ENCODE data around the gene DPY30.
"Not testable (repeated sequence)": the region's sequence is repeated elsewhere in the genome, so short reads cannot be mapped to it uniquely, and the experiment has no call there.

Gene DPY30

DNA sequence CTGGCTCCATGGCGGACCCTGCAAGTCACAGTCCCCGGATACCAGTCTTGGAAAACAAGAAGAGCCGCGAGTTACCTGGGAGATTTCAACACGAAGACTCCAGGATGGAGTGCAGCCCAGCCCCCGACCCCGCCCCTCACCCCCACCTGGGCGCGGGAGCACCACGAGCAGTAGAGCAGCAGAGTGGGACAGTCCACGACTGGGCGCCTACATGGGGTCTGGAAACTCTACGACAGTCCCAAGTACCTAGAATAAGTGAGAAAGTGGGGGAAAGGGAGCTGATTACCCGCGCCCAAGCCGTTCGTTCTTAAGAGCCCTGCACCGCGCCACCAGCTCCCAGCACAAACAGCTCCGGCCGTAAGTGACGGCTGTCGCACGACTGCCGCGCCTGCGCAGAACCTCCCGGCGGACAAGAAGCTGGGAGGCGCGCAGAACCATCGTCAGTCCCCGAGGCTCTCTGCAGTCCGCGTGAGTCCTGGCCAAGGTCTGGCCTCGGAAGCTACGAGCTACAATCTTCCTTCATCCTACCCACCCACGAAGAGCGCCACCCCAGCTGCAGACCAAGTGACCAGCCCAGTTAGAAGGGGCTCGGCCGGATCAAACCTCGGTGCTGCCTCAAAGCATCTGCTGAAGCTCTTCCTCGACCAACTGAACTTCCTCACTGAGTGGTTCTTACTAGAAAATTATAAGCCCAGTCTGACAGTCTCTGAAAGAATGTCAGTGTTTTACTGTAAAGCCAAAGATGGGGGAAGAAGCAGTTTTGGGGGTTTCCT lies at the start of gene DPY30:
DPY30 (minus strand) TSS at position 359 of the 773 bp plus-strand sequence; CDS start at position 10, 349 bp downstream.
- peak; percentile 82 to 85 for DNase-seq (ENCODE audit: low read depth in 2 of 2)

DNA sequence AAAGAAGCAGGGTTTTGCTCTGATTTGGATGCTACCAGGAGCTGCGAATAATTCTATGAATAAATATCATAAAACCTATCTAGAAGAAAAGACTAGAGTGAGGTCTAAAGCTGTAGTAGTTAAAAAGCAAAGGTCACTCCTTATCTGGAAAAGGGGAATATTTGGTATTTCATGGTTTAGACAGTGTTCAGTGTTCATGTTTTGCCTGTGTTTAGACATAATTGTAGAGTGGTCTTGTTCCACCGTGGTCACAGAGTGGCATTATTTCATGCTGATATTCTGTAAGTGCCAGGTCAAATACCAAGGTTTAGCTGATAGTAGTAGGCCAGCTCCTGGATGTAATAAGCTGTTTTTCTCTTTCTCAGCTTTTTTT lies 34.5 kb upstream of the DPY30 start:
- DNase-seq (ENCODE audit: low read depth in 2 of 2), result no peak

DNA sequence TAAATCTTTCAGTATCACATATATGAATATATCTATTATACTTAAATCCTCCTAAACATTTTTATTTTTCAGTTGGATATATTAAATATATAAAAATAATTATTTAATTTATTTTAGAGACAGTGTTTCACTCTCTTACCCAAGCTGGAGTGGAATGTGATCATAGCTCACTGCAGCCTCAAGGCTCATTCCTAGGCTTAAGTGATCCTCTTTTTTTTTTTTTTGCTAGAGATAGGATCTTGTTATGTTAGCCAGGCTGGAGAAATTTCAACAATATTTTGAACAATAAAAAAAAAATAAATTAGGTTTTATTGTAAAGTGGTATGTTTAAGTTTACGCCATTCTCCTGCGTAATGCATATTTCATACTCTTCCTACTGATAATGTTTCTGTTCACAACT lies 27.9 kb upstream of the DPY30 start:
- no peak for DNase-seq (ENCODE audit: low read depth in 2 of 2)

DNA sequence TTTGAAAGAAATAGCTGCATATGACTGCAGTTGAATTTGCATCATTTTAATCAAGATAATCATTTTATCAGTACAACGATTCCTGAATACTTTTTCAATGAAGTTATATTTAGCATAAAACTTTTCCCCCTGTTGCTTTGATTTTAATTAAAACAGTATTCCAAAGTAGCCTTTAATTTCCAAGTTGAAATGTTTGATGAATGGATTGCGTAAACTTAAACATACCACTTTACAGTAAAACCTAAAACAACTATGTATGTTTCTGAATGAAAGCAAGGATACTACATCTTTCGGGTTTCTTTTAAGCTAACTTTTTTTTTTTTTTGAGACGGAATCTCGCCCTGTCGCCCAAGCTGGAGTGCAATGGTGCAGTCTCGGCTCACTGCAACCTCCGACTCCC lies 25.1 kb upstream of the DPY30 start:
- DNase-seq (ENCODE audit: low read depth in 2 of 2), result no peak

DNA sequence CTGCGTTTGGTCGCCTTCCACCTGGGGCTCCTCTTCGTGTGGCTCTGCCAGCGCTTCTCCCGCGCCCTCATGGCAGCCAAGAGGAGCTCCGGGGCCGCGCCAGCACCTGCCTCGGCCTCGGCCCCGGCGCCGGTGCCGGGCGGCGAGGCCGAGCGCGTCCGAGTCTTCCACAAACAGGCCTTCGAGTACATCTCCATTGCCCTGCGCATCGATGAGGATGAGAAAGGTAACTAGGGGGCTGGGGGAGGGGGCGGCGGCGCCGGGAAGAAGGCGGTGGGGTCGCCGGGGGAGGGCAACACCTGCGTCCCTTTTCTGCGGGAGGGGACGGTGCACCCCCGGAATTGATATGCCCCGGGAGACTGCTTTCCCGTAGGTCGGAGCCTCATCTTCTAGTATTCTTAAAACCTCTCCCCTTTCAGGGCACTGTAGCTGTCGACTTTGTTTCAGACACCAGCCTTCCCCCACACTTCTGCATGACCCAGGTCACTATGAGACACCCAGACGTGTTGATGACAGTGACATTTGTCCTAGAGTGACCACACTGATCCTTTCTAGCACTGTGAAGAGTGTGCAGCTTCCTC lies 24.5 kb upstream of the DPY30 start:
- no peak for DNase-seq (ENCODE audit: low read depth in 2 of 2)

DNA sequence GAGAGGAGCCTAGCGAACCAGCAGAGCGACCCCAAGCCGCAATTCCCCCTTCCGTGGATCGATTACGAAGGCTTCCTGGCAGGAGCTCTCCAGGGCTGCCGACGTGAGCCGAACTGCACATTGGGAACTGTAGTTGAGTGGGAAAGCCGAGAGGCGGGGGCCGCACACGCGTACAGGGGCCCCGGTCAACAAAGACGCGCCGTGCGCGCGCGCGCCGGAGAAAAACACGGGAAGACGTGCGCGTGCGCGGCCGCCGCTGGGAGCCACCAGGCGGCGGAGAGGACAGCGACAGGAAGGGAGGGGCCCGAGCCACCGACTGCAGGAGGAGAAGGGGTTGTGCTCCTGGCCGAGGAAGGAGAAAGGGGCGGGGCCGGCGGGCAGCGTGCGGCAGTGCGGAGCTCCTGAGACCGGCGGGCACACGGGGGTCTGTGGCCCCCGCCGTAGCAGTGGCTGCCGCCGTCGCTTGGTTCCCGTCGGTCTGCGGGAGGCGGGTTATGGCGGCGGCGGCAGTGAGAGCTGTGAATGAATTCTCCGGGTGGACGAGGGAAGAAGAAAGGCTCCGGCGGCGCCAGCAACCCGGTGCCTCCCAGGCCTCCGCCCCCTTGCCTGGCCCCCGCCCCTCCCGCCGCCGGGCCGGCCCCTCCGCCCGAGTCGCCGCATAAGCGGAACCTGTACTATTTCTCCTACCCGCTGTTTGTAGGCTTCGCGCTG lies 23.9 kb upstream of the DPY30 start, which contains the start of gene SPAST:
SPAST (plus strand) TSS at position 247 of the 711 bp plus-strand sequence; CDS start at position 523, 276 bp downstream.
- DNase-seq (ENCODE audit: low read depth in 2 of 2), result peak; percentile 92 to 97

DNA sequence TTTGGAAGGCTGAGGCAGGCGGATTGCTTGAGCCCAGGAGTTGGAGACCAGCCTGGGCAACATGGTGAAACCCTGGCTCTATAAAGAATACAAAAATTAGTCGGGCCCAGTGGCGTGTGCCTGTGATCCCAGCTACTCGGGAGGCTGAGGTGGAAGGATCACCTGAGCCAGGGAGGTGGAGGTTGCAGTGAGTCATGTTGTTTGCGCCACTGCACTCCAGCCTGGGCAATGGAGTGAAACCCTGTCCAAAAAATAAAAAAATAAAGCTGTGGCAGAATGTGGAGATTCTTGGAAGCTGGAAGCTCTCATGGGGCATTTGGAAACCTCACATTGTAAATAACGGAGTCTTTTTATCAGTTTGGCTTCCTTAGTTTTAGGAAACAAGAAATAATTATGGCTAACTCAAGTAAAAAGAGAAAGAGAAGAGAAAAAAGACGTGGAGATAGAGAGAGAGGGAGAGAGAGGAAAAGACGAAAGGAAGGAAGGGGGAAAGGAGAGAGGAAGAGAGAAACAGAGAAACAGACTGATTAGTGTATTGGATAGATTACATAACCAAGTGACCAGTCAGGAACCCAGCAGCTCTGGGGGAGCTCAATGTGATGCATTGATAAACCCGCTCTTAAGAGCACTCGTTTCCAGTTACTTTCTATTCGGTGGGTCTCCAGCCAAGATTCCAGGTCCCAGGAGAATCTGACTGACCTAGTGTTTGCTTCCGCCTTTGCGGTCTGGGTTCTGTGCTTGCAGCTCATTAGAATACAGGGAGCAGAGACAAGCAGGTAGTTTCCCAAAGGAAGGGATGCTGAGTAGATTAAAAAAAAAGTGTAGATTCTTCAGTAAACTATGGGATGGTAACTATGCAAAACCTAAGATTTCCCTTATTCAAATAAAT lies 22.6 kb upstream of the DPY30 start:
- no peak for DNase-seq (ENCODE audit: low read depth in 2 of 2)

DNA sequence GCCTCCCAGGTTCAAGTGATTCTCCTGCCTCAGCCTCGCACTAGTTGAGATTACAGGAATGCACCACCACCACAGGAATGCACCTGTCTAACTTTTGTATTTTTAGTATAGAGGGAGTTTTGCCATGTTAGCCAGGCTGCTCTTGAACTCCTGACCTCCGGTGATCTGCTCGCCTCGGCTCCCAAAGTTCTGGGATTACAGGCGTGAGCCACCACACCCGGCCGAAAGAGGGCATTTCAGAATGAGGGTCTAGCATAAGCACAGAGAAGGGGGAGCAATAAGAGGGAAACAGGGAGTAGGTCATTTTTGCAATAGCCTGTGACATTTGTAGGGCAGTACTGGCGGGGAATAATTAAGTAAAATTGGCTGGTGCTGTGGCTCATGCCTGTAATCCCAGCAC lies 21.8 kb upstream of the DPY30 start:
- no peak for DNase-seq (ENCODE audit: low read depth in 2 of 2)

DNA sequence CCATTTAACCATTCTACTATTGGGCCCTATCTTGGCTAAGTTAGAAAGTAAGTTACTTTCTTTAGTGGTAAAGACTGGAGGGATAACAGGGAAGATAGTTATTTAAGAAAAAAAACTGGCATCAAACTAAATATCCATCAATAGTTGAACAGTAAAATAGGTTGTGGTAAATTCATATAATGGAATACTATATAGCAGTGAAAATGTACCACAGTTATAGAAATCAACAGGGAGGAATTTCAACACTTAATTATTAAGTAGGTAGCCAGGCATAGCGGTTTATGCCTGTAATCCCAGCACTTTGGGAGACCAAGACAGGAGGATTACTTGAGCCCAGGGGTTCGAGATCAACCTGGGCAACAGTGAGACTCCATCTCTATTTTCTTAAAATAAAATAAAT lies 20.7 kb upstream of the DPY30 start:
- DNase-seq (ENCODE audit: low read depth in 2 of 2), result no peak

DNA sequence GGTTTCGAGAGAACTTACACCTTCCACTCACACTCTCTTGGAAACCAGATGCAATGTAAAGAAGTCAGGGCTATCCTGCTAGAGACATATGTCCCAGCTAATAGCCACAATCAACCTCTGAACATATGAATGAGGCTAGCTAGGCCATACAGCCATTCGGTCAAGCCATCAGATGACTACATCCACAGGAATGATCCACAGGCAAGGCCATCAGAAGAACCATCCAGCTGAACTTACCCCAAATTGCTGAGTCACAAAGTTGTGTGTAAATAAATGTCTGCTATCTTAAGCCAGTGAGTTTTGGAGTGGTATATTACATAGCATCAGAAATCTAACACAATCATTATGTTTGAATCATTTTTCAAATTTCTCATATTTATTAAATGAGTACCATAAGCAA lies 18.5 kb upstream of the DPY30 start:
- DNase-seq (ENCODE audit: low read depth in 2 of 2), result no peak

DNA sequence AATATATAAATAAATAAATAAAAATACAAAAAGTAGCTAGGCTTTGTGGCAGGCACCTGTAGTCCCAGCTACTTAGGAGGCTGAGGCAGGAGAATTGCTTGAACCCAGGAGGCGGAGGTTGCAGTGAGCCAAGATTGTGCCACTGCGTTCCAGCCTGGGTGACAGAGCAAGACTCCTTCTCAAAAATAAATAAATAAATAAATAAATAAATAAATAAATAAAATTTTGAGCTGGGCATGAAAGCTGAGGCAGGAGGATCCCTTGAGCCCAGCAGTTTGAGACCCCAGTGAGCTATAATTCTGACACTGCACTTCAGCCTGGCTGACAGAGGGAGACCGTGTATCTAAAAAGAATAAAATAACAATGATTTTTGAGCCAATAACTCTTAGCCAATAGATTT lies 15.0 kb upstream of the DPY30 start:
- not testable (repeated sequence) for DNase-seq (ENCODE audit: low read depth in 2 of 2)

DNA sequence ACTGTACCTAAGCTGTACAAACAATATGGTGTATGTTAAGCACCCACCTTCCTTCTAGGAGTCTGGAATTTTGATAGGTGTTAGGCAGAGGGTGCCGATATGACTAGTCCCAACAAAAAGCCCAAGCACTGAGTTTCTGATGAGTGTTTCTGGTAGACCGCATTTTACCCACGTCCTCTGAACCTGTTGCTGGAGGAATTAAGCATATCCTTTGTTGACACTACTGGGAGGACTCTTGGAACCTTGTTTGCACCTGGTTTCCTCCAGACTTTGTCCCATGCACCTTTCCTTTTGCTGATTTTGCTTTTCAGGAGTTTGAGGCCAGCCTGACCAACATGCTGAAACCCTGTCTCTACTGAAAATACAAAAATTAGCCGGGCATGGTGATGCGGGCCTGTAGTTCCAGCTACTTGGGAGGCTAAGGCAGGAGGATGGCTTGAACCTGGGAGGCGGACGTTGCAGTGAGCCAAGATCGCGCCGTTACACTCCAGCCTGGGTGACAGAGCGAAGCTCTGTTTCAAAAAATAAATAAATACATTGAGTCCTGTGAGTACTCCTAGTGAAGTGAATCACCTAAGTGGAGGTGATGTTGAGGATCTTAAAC lies 12.3 kb upstream of the DPY30 start:
- DNase-seq (ENCODE audit: low read depth in 2 of 2), result no peak

DNA sequence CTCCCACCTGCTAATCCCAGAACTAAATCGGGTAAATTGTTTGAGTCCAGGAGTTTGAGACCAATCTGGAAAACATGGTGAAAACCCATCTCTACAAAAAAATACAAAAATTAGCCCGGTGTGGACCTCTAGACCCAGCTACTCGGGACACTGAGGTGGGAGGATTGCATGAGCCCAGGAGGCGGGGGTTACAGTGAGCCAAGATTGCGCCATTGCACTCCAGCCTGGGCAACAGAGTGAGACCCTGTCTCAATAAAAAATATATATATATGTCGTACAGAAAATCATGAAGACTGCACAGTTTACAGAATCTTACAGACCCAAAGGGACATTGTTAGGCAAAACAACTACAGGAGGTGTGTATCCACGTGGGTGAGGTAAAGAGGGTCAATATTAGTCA lies 4.0 kb upstream of the DPY30 start:
- no peak for DNase-seq (ENCODE audit: low read depth in 2 of 2)

DNA sequence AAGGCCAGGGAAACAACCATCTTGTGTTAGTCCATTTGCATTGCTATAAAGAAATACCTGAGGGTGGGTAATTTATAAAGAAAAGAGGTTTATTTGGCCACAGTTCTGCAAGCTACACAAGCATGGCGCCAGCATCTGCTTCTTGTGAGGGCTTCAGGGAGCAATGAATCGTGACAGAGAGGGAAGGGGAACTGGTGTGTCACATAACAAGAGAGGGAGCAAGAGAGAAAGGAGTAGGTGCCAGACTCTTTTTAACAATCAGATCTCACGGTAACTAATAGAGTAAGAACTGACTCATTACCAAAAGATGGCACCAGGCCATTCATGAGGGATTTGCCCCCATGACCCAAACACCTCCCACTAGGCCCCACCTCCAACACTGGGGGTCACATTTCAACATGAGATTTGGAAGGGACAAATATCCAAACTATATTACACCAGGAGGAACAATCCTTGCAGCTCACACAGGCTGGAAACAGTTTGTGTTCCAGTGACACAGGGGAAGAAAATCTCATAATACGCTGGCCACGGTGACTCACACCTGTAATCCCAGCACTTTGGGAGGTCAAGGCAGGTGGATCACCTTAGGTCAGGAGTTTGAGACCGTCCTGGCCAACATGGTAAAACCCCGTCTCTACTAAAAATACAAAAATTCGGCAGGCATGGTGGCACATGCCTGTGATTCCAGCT lies 5.3 kb downstream of the DPY30 start:
- not testable (repeated sequence) for DNase-seq (ENCODE audit: low read depth in 2 of 2)

DNA sequence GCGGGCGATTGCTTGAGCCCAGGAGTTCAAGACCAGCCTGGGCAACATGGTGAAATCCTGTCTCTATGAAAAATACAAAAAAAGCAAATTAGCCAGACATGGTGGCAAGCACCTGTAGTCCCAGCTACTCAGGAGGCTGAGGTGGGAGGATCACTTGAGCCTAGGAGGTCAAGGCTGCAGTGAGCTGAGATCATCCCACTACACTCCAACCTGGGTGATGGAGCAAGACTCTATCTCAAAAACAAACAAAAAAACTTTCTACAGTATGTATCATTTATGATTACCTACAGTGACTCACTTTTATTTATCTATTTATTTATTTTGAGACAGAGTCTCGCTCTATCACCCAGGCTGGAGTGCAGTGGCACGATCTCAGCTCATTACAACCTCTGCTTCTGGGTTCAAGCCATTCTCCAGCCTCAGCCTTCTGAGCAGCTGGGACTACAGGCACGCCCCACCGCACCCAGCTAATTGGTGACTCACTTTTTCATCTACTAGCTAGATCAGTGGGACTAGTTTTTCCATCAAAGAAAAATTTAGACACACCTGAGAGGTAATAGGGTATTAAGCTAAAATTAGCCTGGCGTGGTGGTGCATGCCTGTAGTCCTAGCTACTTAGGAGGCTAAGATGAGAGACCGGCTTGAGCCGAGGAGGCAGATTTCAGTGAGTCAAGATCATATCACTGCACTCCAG lies 20.7 kb downstream of the DPY30 start:
- not testable (repeated sequence) for DNase-seq (ENCODE audit: low read depth in 2 of 2)

DNA sequence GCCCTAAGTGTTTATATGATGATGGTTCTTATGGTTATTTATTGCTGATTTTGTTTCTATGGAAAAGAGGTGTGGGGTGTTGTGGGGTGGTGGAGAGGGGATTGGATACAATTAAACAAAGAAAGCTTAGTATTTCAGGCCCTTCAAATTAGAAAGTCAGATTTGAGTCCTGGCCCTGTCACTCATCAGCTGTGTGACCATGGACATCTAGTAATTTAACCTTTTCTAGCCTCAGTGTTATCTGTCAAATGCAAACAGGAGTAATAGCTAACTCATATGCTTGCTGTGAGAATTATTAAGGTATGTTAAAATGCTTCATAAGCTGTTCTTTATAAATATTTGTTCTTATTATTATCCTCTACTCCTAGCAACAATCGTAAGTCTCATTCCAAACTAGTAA lies 26.7 kb downstream of the DPY30 start:
- DNase-seq (ENCODE audit: low read depth in 2 of 2), result no peak

DNA sequence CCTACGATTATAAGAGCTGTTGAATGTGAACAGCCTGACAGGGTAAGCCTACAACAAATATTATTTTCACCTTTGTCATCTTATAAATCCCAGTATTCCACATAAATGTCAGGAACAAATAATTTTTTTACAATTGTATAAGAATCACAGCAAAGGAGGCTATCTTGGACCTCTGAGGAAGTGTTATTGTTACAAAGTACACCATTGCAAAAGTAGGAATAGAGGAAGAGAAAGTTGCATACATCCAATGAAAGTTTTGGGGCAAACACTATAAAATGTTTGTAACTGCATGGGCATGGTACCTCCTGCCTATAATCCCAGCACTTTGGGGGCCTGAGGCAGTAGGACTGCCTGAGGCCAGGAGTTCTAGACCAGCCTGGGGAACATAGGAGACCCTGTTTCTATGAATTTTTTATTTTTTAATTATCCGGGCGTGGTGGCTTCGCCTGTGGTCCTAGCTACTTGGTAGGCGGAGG lies 28.1 kb downstream of the DPY30 start:
- no peak for DNase-seq (ENCODE audit: low read depth in 2 of 2)

DNA sequence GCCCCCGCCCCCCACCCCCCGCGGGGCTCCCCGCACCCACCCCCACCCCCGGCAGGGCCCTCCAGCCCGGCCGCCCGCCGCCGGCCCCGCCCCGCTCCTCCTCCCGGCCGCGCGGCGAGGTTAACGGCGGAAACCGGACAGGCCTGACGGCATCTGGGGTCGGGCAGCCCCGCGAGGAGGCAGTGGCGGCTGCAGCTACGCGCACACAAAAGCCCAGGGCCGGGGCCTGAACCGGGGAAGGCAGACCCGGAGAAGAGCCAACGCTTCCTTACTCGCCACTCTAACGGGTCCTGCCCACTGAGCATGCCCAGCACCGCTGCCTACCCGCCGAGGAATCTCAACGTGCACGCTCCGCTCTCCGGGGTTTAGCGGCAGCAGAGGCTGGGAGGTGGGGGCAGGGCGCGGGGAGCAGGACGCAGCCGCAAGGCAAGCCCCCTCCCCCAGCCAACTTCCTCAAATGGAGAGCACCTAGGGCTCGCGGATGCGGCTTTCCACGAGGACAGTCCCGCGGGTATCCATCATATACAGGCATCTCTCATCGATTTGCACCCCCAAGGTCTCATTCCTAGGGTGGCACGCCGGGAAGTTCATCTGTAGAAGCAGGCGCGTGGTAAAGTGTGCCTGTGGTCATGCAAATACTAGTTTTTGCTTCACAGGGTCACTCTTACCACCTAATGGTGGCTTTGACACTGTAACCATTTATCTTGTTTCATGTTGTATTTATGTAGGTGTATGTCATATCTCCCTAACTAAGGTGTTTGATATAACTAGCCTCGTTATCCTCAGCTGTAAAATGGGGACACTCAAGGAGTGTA lies 28.7 kb downstream of the DPY30 start, which contains the start of gene MEMO1:
MEMO1 (minus strand) TSS at position 339 of the 815 bp plus-strand sequence. CDS start 761 bp downstream, outside the sequence.
- DNase-seq (ENCODE audit: low read depth in 2 of 2), result peak; percentile 83 to 87

DNA sequence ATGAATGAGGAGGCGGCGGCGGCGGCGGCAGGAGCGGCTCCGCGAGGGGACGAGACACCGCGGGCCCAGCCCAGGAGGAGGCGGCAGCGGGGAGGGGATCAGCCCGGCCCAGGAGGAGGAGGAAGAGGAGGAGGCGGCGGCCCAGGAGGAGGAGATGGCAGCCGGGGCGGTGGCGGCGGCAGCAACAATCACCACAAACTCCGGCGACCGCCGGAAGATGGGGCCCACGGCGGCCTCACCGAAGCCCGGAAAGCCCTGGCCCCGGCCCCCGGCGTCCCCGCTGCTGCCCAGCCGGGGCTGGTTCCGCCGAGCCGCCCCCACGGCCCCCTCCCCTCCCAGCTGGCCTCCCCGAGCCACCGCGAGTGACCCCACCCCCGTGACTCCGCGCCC lies 29.3 kb downstream of the DPY30 start:
- DNase-seq (ENCODE audit: low read depth in 2 of 2), result peak; percentile 19 to 66

All from stimulated activated CD8-positive, alpha-beta memory T cell treated with anti-CD3 and anti-CD28 coated beads, Interleukin-7, amount 100 ng/mL, for 4 hours (primary cell).